ENCODE data around the gene INTU. TPM values are rescaled to one million over a fixed set of nuclear protein-coding genes. Genes with fewer than 3 reads are reported as not detected.
"Not testable (repeated sequence)": the region's sequence is repeated elsewhere in the genome, so short reads cannot be mapped to it uniquely, and the experiment has no call there.

Gene INTU
- total and polyA plus RNA-seq, 7 donors, result under 0.01 to 10.0 (median 7.6) TPM

- intact Hi-C loops (cut with DNase I), result loop anchor here (5.0 to 10.0 kb wide), 3 partner anchors 148 to 331 kb away; partner anchors contain the start of genes ABHD18, HSPA4L and MFSD8
- Histone ChIP-seq H3K4me3 (no peak overlapping the region), H3K27ac (peak overlapping the region in 1 of 4 donors; percentile 74)
These were observed 1.4 kb downstream of the INTU start for GRCh38 chr4:127634181-127634580.

GRCh38 chr4:127641524-127641923 lies 8.8 kb downstream of the INTU start:
- H3K9me3 ChIP-seq, result no peaks in the 10 kb centered on the region
- peaks cover 0 to 12% (median 0%) of the 10 kb centered on the region in 4 donors for H3K36me3 ChIP-seq
- WGBS, 2 donors, result 84 to 86% methylated on average over 4 of the region's 4 CpGs
- peaks cover 0 to 11% (median 5%) of the 10 kb centered on the region in 4 donors for H3K4me1 ChIP-seq
- TF ChIP-seq CTCF (IDR thresholded peaks at IDR 0.05) (no peak), POLR2AphosphoS5 (IDR thresholded peaks at IDR 0.05) (no peak), EP300 (IDR thresholded peaks at IDR 0.05) (no peak), POLR2A (IDR thresholded peaks at IDR 0.05) (no peak)
- H3K27ac ChIP-seq, result no peak overlapping the region
- H3K4me3 ChIP-seq, result no peak overlapping the region
- no peak for DNase-seq
- H3K27me3 ChIP-seq, result no peaks in the 10 kb centered on the region
- intact Hi-C loops (cut with DNase I), result no loop called here

More at GRCh38 chr4:127634181-127634580, 1.4 kb downstream of the INTU start:
- Histone ChIP-seq H3K4me1 (peaks cover 0 to 21% (median 8%) of the 10 kb centered on the region in 4 donors), H3K27me3 (no peaks in the 10 kb centered on the region), H3K36me3 (no peaks in the 10 kb centered on the region), H3K9me3 (no peaks in the 10 kb centered on the region)
- WGBS, 2 donors, result 87 to 89% methylated on average over 3 of the region's 3 CpGs
- DNase-seq, result no peak
- no peak for TF ChIP-seq CTCF (IDR thresholded peaks at IDR 0.05)
- TF ChIP-seq POLR2AphosphoS5 (IDR thresholded peaks at IDR 0.05), result no peak
- TF ChIP-seq POLR2A (IDR thresholded peaks at IDR 0.05), result no peak
- TF ChIP-seq EP300 (IDR thresholded peaks at IDR 0.05), result no peak

- no peak for TF ChIP-seq POLR2AphosphoS5 (IDR thresholded peaks at IDR 0.05)
- no peak for TF ChIP-seq EP300 (IDR thresholded peaks at IDR 0.05)
- TF ChIP-seq CTCF (IDR thresholded peaks at IDR 0.05), result no peak
- TF ChIP-seq POLR2A (IDR thresholded peaks at IDR 0.05), result no peak
- no peaks in the 10 kb centered on the region for H3K27me3 ChIP-seq
- H3K4me3 ChIP-seq, result no peak overlapping the region
- peaks cover 0 to 11% (median 5%) of the 10 kb centered on the region in 4 donors for H3K4me1 ChIP-seq
- intact Hi-C loops (cut with DNase I), result no loop called here
- H3K36me3 ChIP-seq, result peaks cover 0 to 12% (median 0%) of the 10 kb centered on the region in 4 donors
- no peaks in the 10 kb centered on the region for H3K9me3 ChIP-seq
- DNase-seq, result no peak
- no peak overlapping the region for H3K27ac ChIP-seq
These were observed 9.4 kb downstream of the INTU start for GRCh38 chr4:127642169-127642568.

- Histone ChIP-seq H3K4me3 (no peak overlapping the region), H3K27ac (no peak overlapping the region), H3K9me3 (no peaks in the 10 kb centered on the region), H3K27me3 (no peaks in the 10 kb centered on the region), H3K4me1 (peaks cover 0 to 9% (median 4%) of the 10 kb centered on the region in 4 donors), H3K36me3 (peaks cover 0 to 12% (median 0%) of the 10 kb centered on the region in 4 donors)
- 95 to 96% methylated on average over 4 of the region's 4 CpGs for WGBS, 2 donors
- no peak for TF ChIP-seq POLR2A (IDR thresholded peaks at IDR 0.05)
- TF ChIP-seq CTCF (IDR thresholded peaks at IDR 0.05), result no peak
- TF ChIP-seq EP300 (IDR thresholded peaks at IDR 0.05), result no peak
- no peak for TF ChIP-seq POLR2AphosphoS5 (IDR thresholded peaks at IDR 0.05)
- intact Hi-C loops (cut with DNase I), result no loop called here
- DNase-seq, result no peak
These were observed 11.0 kb downstream of the INTU start for GRCh38 chr4:127643791-127644190.

- intact Hi-C loops (cut with DNase I), result no loop called here
- H3K27ac ChIP-seq, result no peak overlapping the region
- H3K27me3 ChIP-seq, result no peaks in the 10 kb centered on the region
- H3K4me1 ChIP-seq, result peaks cover 0 to under 1% (median 0%) of the 10 kb centered on the region in 4 donors
- H3K36me3 ChIP-seq, result peaks cover 0 to 12% (median 0%) of the 10 kb centered on the region in 4 donors
- WGBS, 2 donors, result 93 to 94% methylated on average over 3 of the region's 3 CpGs
- no peak for TF ChIP-seq POLR2A (IDR thresholded peaks at IDR 0.05)
- no peak for TF ChIP-seq CTCF (IDR thresholded peaks at IDR 0.05)
- TF ChIP-seq EP300 (IDR thresholded peaks at IDR 0.05), result no peak
- no peak for TF ChIP-seq POLR2AphosphoS5 (IDR thresholded peaks at IDR 0.05)
- DNase-seq, result no peak
- no peaks in the 10 kb centered on the region for H3K9me3 ChIP-seq
- no peak overlapping the region for H3K4me3 ChIP-seq
These were observed 15.3 kb downstream of the INTU start for GRCh38 chr4:127648061-127648460.

GRCh38 chr4:127655590-127655989 lies 22.8 kb downstream of the INTU start:
- H3K4me1 ChIP-seq; DNase-seq; H3K27me3 ChIP-seq; H3K9me3 ChIP-seq; H3K27ac ChIP-seq; H3K4me3 ChIP-seq; intact Hi-C loops (cut with DNase I): not testable (repeated sequence)
- WGBS, 2 donors, result 75 to 95% methylated on average over 3 to 11 of the region's 17 CpGs
- peaks cover 0 to 16% (median 2%) of the 10 kb centered on the region in 4 donors for H3K36me3 ChIP-seq
